Frontal cortex (tissue), 4 donors: ENCODE results near the gene MOCS1. TPM values are rescaled to one million over a fixed set of nuclear protein-coding genes. Genes with fewer than 3 reads are reported as not detected.

Source experiments
- DNase-seq, 2 donors: peaks; one replicate each; pipeline ENCODE4 v3.0.0; 2012; ENCODE audit warnings: low spot score in 2 of 2
- FAIRE-seq: peaks from 2 replicates; lab custom pipeline; 2012; peaks lifted over from hg19 to GRCh38; lab: Jason Lieb, UNC
- total RNA-seq: library from RNA; depleted of rRNA; stranded (reverse); fragments of >200 nt; gene quantifications from one replicate; pipeline ENCODE4 v1.2.3, GENCODE V29; 2014
- donor health status: control.
- donor health status: control.
- donor health status: control.

MOCS1 gene
- total RNA-seq, 1 donor from 2014 or later = 5.7 TPM

DNA sequence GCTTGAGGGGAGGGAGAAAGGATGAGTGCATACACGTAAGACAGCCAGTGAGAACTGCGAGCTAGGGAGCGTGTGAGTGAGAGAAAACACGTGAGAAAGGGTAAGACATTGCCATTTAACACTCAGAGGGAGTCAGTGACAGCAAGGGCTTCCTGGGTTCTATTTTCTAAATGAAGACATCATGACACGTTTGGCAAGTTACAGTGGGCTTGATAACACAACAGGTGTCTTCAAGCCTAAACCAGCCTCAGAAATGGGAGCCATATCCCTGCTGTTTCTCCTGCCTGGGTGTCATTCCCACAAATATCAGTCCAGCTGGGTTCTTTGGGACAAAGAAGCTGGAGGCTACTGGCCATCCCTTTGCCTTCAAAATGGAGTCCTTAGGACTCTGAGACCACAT, 16.9 kb upstream of the MOCS1 start:
- FAIRE-seq (no peak), DNase-seq (no peak)

DNA sequence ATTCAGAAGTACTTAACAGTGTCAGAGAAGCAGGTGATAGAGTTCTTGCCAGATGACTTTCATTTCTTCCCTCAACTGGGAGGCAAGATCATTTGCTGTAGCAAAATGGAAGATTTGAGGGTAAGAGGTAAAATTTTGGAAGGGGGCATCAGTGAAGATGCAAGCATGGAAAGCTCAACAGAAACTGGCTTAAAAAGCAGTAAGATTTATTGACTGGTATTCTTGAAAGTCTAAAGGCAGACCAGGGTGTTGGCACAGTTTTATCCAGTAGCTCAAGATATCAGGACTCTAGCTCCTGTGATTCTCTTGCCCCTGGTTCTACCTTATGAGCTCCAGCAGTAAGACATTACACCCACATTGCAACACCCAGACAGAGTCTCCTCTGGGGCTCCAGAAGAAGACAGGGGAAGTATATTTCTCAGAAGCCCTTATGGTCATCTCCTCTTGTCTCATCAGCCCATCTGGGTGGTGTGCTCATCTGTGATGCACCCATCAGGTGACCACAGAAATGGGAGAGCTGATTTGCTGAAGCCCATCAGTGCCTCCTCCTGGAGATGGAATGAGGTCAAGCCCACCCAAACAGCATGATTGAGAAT, 16.0 kb upstream of the MOCS1 start:
- FAIRE-seq (no peak), DNase-seq (no peak)

- FAIRE-seq (no peak), DNase-seq (no peak)
These were observed 14.0 kb upstream of the MOCS1 start for GRCh38 chr6:39948199-39948791.

GRCh38 chr6:39947611-39948068, 13.4 kb upstream of the MOCS1 start:
- no peak for DNase-seq
- FAIRE-seq = no peak

GRCh38 chr6:39945626-39946025, 11.4 kb upstream of the MOCS1 start:
- FAIRE-seq (no peak), DNase-seq (no peak)

DNA sequence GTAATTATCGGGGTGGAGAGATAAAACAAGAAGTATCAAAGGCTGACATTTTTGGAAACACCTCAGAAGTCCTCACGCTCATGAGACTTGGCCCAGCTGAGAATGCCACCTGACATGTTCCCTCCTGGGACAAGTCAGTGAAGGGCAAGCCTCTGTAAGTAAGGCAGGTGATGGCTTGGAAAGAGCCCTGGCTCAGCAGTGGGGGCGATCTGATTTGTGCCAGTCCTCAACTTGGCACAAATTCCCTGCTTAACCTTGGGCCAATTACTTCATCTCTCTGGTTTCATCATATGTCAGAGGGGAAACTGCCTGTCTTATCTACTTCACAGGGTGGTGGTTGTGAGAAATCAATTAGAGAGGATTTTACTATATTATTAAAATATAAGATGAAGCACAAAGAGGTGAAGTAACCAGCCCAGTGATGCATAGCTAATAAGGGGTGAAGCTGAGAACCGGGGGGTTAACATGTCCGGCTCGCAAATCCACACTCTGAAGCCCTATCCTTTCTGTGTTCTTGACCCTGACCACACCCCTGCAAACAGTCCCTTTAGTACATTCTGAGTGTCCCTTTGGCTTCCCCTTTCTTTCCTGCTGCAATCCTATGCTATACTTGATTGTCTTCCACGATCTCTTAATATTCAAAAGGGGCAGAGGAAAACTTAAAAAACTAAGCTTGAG, 8.8 kb upstream of the MOCS1 start:
- FAIRE-seq = no peak
- DNase-seq = no peak

- FAIRE-seq (no peak), DNase-seq (no peak)
These were observed 7.6 kb upstream of the MOCS1 start for GRCh38 chr6:39941820-39942219.

- no peak for FAIRE-seq
- no peak for DNase-seq
These were observed 6.9 kb upstream of the MOCS1 start for GRCh38 chr6:39941138-39941537.

DNA sequence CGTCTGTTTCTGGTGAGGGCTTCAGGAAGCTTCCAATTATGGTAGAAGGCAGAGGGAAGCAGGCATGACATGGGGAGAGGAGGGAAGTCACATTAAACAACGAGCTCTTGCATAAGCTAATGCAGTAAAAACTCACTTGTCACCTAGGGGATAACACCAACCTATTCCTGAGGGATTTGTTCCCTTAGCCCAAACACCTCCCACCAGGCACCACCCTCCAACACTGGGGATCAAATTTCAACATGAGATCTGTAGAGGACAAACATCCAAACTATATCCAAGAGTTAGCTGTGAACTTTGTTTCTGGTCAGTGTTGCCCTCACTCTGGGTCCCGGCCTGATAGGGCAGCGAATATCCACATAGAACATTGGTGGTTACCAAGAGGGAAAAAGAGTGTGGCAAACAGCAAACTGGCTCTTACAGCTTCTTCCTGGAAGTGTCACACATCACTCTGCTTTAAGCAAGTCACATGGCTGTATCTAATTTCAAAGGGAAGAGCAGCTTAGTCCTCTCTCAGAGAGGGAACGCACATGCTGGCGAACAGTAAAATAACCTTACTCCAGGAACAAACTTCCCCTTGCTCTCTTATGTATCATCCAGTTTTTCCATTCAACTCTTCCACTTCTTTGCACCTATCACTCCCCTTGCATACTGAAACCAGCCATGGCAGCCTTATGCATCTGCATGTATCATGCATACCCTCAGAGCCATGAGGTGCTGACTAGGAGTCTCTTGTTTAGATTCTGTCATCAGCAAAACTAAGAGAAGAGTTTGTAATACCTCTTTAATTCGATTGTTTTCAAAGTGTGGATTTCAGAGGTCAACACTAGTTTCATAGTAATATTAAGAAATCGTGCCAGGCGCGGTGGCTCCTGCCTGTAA, 4.8 kb upstream of the MOCS1 start:
- DNase-seq (no peak), FAIRE-seq (no peak)

GRCh38 chr6:39937686-39938333, 3.5 kb upstream of the MOCS1 start:
- FAIRE-seq (no peak), DNase-seq (no peak)

- DNase-seq (no peak), FAIRE-seq (no peak)
These were observed 2.6 kb upstream of the MOCS1 start for GRCh38 chr6:39936857-39937256.

DNA sequence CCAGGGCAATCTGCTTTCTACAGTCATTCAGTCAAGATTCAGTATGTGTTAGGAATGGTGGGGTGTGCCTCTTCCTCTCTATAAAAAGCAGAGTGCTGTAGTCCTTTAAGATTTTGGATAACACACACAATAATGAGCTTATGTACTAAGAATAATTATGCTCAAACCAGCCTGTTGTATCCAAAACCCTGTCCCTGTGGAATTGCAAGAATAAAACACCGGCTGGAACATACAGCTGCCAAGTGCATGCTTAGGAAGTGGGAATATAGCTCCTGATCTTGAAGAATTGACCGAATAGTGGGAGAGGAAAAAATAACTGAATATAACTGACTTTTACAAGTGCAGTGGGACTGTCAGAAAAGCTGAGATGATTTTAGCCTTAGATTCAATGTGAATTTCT, 979 bp upstream of the MOCS1 start:
- DNase-seq (no peak), FAIRE-seq (no peak)

DNA sequence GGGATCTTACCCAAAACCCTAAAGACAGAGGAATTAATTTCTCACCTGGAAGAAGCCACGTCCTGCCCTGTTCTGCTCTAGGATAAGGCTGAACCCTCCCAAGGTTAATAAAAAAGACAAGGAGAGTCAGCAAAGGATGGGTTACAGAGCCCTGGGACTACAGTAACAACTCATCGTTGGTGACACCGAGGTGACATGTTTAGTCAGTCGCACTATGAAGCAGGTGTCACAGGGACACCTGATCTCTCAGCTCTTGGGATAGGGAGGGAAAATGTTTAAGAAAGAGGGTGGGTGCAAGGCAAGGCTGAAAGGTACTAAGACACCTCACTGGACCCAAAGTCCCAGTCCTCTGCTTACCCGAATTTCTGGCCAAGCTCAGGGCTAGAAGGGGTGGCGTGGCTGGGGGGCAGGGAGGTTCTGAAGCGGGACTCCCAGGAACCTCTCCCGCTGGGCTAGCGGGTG, 562 bp downstream of the MOCS1 start:
- FAIRE-seq (no peak), DNase-seq (peak in 1 of 2 donors; percentile 12)

GRCh38 chr6:39932386-39932910, 1.8 kb downstream of the MOCS1 start:
- DNase-seq = peak in 1 of 2 donors; percentile 14

GRCh38 chr6:39931607-39932006, 2.7 kb downstream of the MOCS1 start:
- DNase-seq = peak in 1 of 2 donors; percentile 31
- FAIRE-seq = no peak

More at GRCh38 chr6:39932386-39932910, 1.8 kb downstream of the MOCS1 start:
- FAIRE-seq = no peak

- FAIRE-seq (no peak), DNase-seq (no peak)
These were observed 3.7 kb downstream of the MOCS1 start for GRCh38 chr6:39930540-39930939.

DNA sequence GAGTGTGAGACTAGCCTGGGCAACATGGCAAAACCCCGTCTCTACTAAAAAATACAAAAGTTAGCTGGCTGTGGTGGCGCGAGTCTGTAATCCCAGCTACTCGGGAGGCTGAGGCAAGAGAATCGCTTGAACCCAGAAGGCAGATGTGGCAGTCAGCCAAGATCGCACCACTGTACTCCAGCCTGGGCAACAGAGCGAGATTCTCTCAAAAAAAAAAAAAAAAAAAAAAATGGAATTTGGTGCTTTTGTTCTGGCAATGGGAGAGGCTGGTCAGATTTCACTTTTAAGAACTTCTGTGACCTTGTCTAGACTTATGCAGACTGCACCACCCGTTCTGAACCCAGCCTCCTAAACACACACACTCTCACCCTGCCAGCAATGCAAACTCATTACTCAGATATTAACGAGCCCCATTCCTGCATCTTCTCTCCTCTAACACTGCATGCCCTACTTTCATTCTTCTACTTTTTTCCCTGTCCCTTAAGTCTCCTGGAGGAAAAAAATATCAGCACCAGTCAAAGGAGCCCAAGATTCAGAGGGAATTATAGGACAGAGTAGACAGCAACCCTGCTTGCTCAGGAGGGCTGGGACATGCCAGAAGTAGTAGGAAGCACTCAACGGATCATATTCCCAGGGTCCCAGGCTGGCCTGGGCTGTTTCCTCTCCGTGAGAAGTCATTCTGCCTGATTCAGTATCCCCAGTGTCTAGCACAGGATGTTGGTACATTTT, 4.4 kb downstream of the MOCS1 start:
- FAIRE-seq (no peak), DNase-seq (peak in 1 of 2 donors; percentile 9)

- no peak for FAIRE-seq
These were observed 5.1 kb downstream of the MOCS1 start for GRCh38 chr6:39929039-39929732.

More at GRCh38 chr6:39929039-39929732, 5.1 kb downstream of the MOCS1 start:
- DNase-seq = no peak
